Bone marrow (tissue), 2 donors: ENCODE results near the gene PSMA8.
"Not testable (repeated sequence)": the region's sequence is repeated elsewhere in the genome, so short reads cannot be mapped to it uniquely, and the experiment has no call there.

Source experiments
- DNase-seq, 2 donors: peaks; one replicate each; lab custom pipeline; 2025; lab: John Stamatoyannopoulos, UW

The PSMA8 gene

DNA sequence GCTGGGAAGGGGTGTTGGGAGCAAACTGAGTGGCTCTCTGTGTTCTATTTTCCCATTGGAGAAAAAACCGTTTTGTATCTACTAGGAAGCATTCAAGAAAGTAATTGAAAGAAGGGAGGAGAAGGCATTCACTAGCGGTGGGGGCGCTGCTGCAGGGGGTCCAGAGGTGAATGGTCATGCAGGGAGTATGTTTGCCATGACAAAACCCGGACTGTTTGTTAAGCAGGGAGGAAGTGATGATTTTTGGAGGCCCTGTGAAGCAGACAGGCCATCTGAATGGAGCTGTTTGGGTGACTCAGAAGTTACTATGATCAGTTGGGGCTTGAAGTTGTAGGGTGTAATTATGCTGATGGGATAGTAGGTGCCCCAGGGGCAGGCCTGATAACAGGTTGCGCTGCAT lies 99.5 kb downstream of the PSMA8 start:
- DNase-seq, result no peak

DNA sequence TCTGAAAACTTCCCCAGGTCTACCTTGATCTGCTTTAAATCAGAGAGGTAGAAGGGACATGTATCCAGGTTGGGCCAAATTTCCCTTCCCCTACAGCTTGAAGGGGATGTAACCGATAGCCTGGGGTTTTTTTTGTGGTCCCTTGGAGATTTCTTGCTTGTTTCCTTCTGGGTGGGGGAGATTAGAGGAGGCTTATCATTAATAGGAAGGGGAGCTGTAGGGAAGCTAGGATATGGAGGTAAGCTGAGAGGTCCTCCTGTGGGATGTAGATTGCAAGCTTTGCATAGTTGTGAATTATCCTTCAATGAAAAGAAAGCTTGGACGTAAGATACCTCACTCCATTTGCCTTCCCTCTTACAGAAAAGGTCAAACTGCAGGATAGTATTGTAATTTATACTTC lies 103.7 kb downstream of the PSMA8 start:
- DNase-seq, result not testable (repeated sequence)

DNA sequence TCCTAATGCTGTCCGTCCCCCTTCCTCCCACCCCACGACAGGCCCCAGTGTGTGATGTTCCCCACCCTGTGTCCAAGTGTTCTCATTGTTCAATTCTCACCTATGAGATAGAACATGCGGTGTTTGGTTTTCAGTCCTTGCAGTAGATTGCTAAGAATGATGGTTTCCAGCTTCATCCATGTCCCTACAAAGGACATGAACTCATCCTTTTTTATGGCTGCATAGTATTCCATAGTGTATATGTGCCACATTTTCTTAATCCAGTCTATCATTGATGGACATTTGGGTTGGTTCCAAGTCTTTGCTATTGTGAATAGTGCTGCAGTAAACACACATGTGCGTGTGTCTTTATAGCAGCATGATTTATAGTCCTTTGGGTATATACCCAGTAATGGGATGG lies 105.0 kb downstream of the PSMA8 start:
- not testable (repeated sequence) for DNase-seq

DNA sequence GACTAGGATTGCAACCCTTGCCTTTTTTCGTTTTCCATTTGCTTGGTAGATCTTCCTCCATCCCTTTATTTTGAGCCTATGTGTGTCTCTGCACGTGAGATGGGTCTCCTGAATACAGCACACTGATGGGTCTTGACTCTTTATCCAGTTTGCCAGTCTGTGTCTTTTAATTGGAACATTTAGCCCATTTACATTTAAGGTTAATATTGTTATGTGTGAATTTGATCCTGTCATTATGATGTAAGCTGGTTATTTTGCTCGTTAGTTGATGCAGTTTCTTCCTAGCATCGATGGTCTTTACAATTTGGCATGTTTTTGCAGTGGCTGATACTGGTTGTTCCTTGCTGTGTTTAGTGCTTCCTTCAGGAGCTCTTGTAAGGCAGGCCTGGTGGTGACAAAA lies 108.7 kb downstream of the PSMA8 start:
- not testable (repeated sequence) for DNase-seq
